ENCODE results near the gene STX7.

- TF ChIP-seq CTCF (conservative IDR thresholded peaks at IDR 0.05; ENCODE audit: low read length) = no peak
- no peak for TF ChIP-seq EZH2phosphoT487 (IDR thresholded peaks at IDR 0.05; ENCODE audit: borderline replicate concordance, low read depth, low read length)
Observed at GRCh38 chr6:132464538-132465256, 48.2 kb downstream of the STX7 start.

All from OCI-LY7 (cell line).